H1 (cell line): Measurements from ENCODE around the gene INO80. TPM values are rescaled to one million over a fixed set of nuclear protein-coding genes. Genes with fewer than 3 reads are reported as not detected.

Experiments used
- CTCF ChIA-PET: fragments of 300-600 bp; sonication (Branson Sonifier 250); formaldehyde crosslinking; loops from one replicate; lab custom pipeline; 2021; ENCODE audit not compliant: partially characterized antibody; lab: Charles Lee
- POLR2A ChIA-PET: fragments of 300-600 bp; sonication (Branson Sonifier 250); formaldehyde crosslinking; loops from one replicate; lab custom pipeline; 2021; ENCODE audit warnings: inconsistent platforms; ENCODE audit not compliant: partially characterized antibody; lab: Charles Lee
- DNase-seq, 2 experiments: peaks; one replicate each; pipeline versions ENCODE4 v3.0.0 to v3.0.0-alpha.2; 2010 to 2022; ENCODE audit warnings: low spot score in 2 of 2, low read depth in 1 of 2, mixed read lengths in 1 of 2
- FAIRE-seq: peaks from 2 replicates; lab custom pipeline; 2011; peaks lifted over from hg19 to GRCh38; lab: Jason Lieb, UNC
- H2AFZ ChIP-seq: 2 replicates; pipeline ENCODE4 v1.8.1; 2012; ENCODE audit warnings: low read length, inconsistent platforms
- H2AK5ac ChIP-seq: 2 replicates; pipeline ENCODE4 v1.6.1; 2013; ENCODE audit warnings: low read depth, low read length
- H2BK120ac ChIP-seq: replicated peaks from 2 replicates; pipeline ENCODE3; 2013; ENCODE audit warnings: low read depth, low read length, inconsistent platforms
- H2BK12ac ChIP-seq: 2 replicates; pipeline ENCODE4 v1.6.1; 2013; ENCODE audit warnings: low read depth, low read length
- H2BK15ac ChIP-seq: 2 replicates; pipeline ENCODE4 v1.6.1; 2013; ENCODE audit warnings: low read length
- H2BK20ac ChIP-seq: 2 replicates; pipeline ENCODE4 v1.6.1; 2013; ENCODE audit warnings: low read length
- H2BK5ac ChIP-seq: 2 replicates; pipeline ENCODE4 v1.6.1; 2013; ENCODE audit warnings: low read depth, low read length
- H3K14ac ChIP-seq: 2 replicates; pipeline ENCODE4 v1.6.1; 2013; ENCODE audit warnings: inconsistent platforms; ENCODE audit not compliant: insufficient read length
- H3K18ac ChIP-seq: 2 replicates; pipeline ENCODE4 v1.6.1; 2013; ENCODE audit warnings: low read length; ENCODE audit errors: extremely low read depth
- H3K23ac ChIP-seq: 2 replicates; pipeline ENCODE4 v1.6.1; 2013; ENCODE audit warnings: inconsistent platforms; ENCODE audit not compliant: insufficient read length
- H3K23me2 ChIP-seq: 2 replicates; pipeline ENCODE4 v1.6.1; 2013; ENCODE audit warnings: low read depth, low read length
- H3K27ac ChIP-seq: 2 replicates; pipeline ENCODE4 v1.6.1; 2011; ENCODE audit warnings: low read depth, low read length, inconsistent platforms
- H3K27me3 ChIP-seq, 4 experiments: replicated peaks in 1 of 4; 1 replicate in 1 of 4; 2 replicates in 3 of 4; pipeline versions ENCODE4 v1.6.1 to v1.8.1; 2011 to 2013; ENCODE audit warnings: low read length in 3 of 4, mild to moderate bottlenecking in 3 of 4, inconsistent platforms in 2 of 4, mixed read lengths in 2 of 4, moderate library complexity in 1 of 4; ENCODE audit not compliant: control insufficient read depth in 3 of 4, insufficient read depth in 3 of 4; ENCODE audit errors: extremely low read depth in 1 of 4
- H3K36me3 ChIP-seq, 4 experiments: 2 replicates each; pipeline versions ENCODE4 v1.6.1 to v1.8.1; 2011 to 2013; ENCODE audit warnings: mild to moderate bottlenecking in 4 of 4, low read length in 3 of 4, moderate library complexity in 2 of 4, control low read depth in 1 of 4, inconsistent platforms in 1 of 4; ENCODE audit not compliant: insufficient read depth in 4 of 4, control insufficient read depth in 2 of 4
- H3K4ac ChIP-seq: replicated peaks from 2 replicates; pipeline ENCODE3; 2013; ENCODE audit warnings: low read length, low read depth, mixed read lengths, inconsistent platforms; ENCODE audit not compliant: insufficient read length
- H3K4me1 ChIP-seq, 4 experiments: replicated peaks in 1 of 4; 1 replicate in 1 of 4; 2 replicates in 3 of 4; pipeline versions ENCODE4 v1.6.1 to v1.8.1; 2011 to 2013; ENCODE audit warnings: low read length in 3 of 4, inconsistent platforms in 2 of 4, mixed read lengths in 1 of 4; ENCODE audit not compliant: insufficient read depth in 4 of 4, control insufficient read depth in 3 of 4
- H3K4me2 ChIP-seq, 2 experiments: 2 replicates each; pipeline versions ENCODE4 v1.6.1 to v1.8.1; 2011 to 2013; ENCODE audit warnings: low read depth in 2 of 2, low read length in 2 of 2, control low read depth in 1 of 2, inconsistent platforms in 1 of 2, mild to moderate bottlenecking in 1 of 2; ENCODE audit not compliant: insufficient read depth in 1 of 2
- H3K4me3 ChIP-seq, 4 experiments: fragments of 200-600, 300-600 bp in 1 of 4; sonication (generic), shearing (Covaris generic), sonication (Bioruptor Twin) in 1 of 4; 2 replicates each; pipeline versions ENCODE4 v1.5.1 to v1.8.1; 2011 to 2016; ENCODE audit warnings: low read length in 4 of 4, low read depth in 3 of 4, control low read depth in 2 of 4, inconsistent platforms in 2 of 4, mild to moderate bottlenecking in 2 of 4, mixed read lengths in 1 of 4, moderate library complexity in 1 of 4; ENCODE audit not compliant: insufficient read depth in 2 of 4; ENCODE audit errors: extremely low read depth in 1 of 4
- H3K56ac ChIP-seq: replicated peaks from 2 replicates; pipeline ENCODE3; 2013; ENCODE audit warnings: low read depth, mild to moderate bottlenecking, mixed read lengths, low read length, inconsistent platforms; ENCODE audit not compliant: insufficient read length
- H3K79me1 ChIP-seq: 2 replicates; pipeline ENCODE4 v1.6.1; 2013; ENCODE audit warnings: low read depth, low read length, control low read depth
- H3K79me2 ChIP-seq, 2 experiments: 2 replicates each; pipeline versions ENCODE4 v1.6.1 to v1.8.1; 2012 to 2013; ENCODE audit warnings: low read length in 2 of 2, mild to moderate bottlenecking in 2 of 2, inconsistent platforms in 1 of 2; ENCODE audit not compliant: insufficient read depth in 2 of 2, control insufficient read depth in 1 of 2
- H3K9ac ChIP-seq, 4 experiments: replicated peaks in 1 of 4; 1 replicate in 1 of 4; 2 replicates in 3 of 4; pipeline versions ENCODE4 v1.6.1 to v1.8.1; 2011 to 2013; ENCODE audit warnings: low read depth in 3 of 4, low read length in 3 of 4, control low read depth in 2 of 4, mild to moderate bottlenecking in 2 of 4, moderate library complexity in 2 of 4, inconsistent platforms in 1 of 4; ENCODE audit errors: extremely low read depth in 1 of 4
- H3K9me3 ChIP-seq, 2 experiments: 2 replicates each; pipeline versions ENCODE4 v1.6.1 to v1.8.1; 2012 to 2013; ENCODE audit warnings: mild to moderate bottlenecking in 2 of 2, moderate library complexity in 2 of 2, control low read depth in 1 of 2, inconsistent platforms in 1 of 2, low read depth in 1 of 2, low read length in 1 of 2, mixed read lengths in 1 of 2; ENCODE audit not compliant: insufficient read depth in 2 of 2
- H4K20me1 ChIP-seq, 2 experiments: replicated peaks in 1 of 2; 2 replicates each; pipeline versions ENCODE3 to v1.8.1; 2011 to 2013; ENCODE audit warnings: inconsistent platforms in 2 of 2, low read length in 2 of 2, mild to moderate bottlenecking in 1 of 2; ENCODE audit not compliant: insufficient read depth in 2 of 2, control insufficient read depth in 1 of 2
- H4K5ac ChIP-seq: 2 replicates; pipeline ENCODE4 v1.6.1; 2013; ENCODE audit warnings: low read length, low read depth, mixed read lengths, inconsistent platforms; ENCODE audit not compliant: insufficient read length
- H4K8ac ChIP-seq: 2 replicates; pipeline ENCODE4 v1.8.0; 2013; ENCODE audit warnings: mild to moderate bottlenecking, moderate library complexity, low read length, inconsistent platforms; ENCODE audit not compliant: insufficient read depth; ENCODE audit errors: extremely low read depth
- H4K91ac ChIP-seq: replicated peaks from 2 replicates; pipeline ENCODE3; 2013; ENCODE audit warnings: low read length, mixed read lengths, inconsistent platforms; ENCODE audit not compliant: insufficient read length
- CBX5 ChIP-seq: fragments of 300-800, 300-1000 bp; sonication (generic); IDR thresholded peaks from 2 replicates; pipeline ENCODE4 v1.7.1; 2016; ENCODE audit warnings: antibody characterized with exemption, low read length, low read depth
- CREB1 ChIP-seq: IDR thresholded peaks from 2 replicates; pipeline ENCODE4 v1.6.1; 2012; ENCODE audit warnings: inconsistent platforms
- CTBP2 ChIP-seq: IDR thresholded peaks from 2 replicates; pipeline ENCODE4 v1.7.0; 2011; ENCODE audit warnings: borderline replicate concordance, mild to moderate bottlenecking, moderate library complexity, mixed read lengths, low read length; ENCODE audit not compliant: insufficient read depth, insufficient read length
- EZH2 ChIP-seq: fragments of 200-600 bp; sonication (generic); IDR thresholded peaks from 2 replicates; pipeline ENCODE4 v1.7.1; 2012; ENCODE audit warnings: low read depth, mild to moderate bottlenecking, moderate library complexity, low read length, inconsistent platforms; ENCODE audit not compliant: severe bottlenecking
- JUN ChIP-seq: IDR thresholded peaks from 2 replicates; pipeline ENCODE4 v1.6.1; 2011; ENCODE audit warnings: low read depth, mild to moderate bottlenecking, improper control_type of control experiment, low read length
- KDM1A ChIP-seq: fragments of 200-600, 300-600 bp; sonication (generic); IDR thresholded peaks from 2 replicates; pipeline ENCODE4 v1.7.1; 2016; ENCODE audit warnings: mild to moderate bottlenecking, low read length, borderline replicate concordance
- RBBP5 ChIP-seq: IDR thresholded peaks from 2 replicates; pipeline ENCODE4 v1.7.1; 2012; ENCODE audit warnings: low read depth, mild to moderate bottlenecking, inconsistent platforms, low read length, moderate library complexity, borderline replicate concordance
- RNF2 ChIP-seq: fragments of 200-900, 300-1000 bp; sonication (generic); IDR thresholded peaks from 2 replicates; pipeline ENCODE4 v1.7.1; 2016; ENCODE audit warnings: borderline replicate concordance, low read depth, mild to moderate bottlenecking, antibody characterized with exemption, low read length; ENCODE audit not compliant: poor library complexity, severe bottlenecking; ENCODE audit errors: missing control alignments
- RXRA ChIP-seq: IDR thresholded peaks from 2 replicates; pipeline ENCODE4 v1.6.1; 2011; ENCODE audit warnings: low read depth, mild to moderate bottlenecking, low read length, moderate library complexity; ENCODE audit not compliant: insufficient read depth
- SAP30 ChIP-seq: fragments of 300-600 bp; sonication (generic); IDR thresholded peaks from 2 replicates; pipeline ENCODE4 v1.7.1; 2012; ENCODE audit warnings: low read length, moderate library complexity, mild to moderate bottlenecking, inconsistent platforms; ENCODE audit not compliant: insufficient read depth, insufficient replicate concordance
- SIRT6 ChIP-seq: IDR thresholded peaks from one replicate; pipeline ENCODE4 v1.7.1; 2012; ENCODE audit warnings: low read length, inconsistent platforms
- SP2 ChIP-seq: IDR thresholded peaks from 2 replicates; pipeline ENCODE4 v1.6.1; 2012; ENCODE audit warnings: mild to moderate bottlenecking, low read length, inconsistent platforms
- SUZ12 ChIP-seq: fragments of 200-600 bp; sonication (generic); IDR thresholded peaks from 2 replicates; pipeline ENCODE4 v1.6.1; 2012; ENCODE audit warnings: mild to moderate bottlenecking, inconsistent platforms, low read length, moderate library complexity, mixed read lengths
- TAF1 ChIP-seq: IDR thresholded peaks from 2 replicates; pipeline ENCODE4 v1.6.1; 2011; ENCODE audit warnings: mild to moderate bottlenecking, low read depth, low read length
- TEAD4 ChIP-seq: IDR thresholded peaks from 2 replicates; pipeline ENCODE4 v1.6.1; 2012; ENCODE audit warnings: low read depth, low read length, inconsistent platforms, mixed read lengths
- WGBS, 2 experiments: shearing (Covaris generic) in 1 of 2; methylation state at CpG; one replicate each; pipeline versions ENCODE4 v1.1.6 to v1.1.7; 2013 to 2015; ENCODE audit warnings: low lambda C conversion rate in 2 of 2, mixed read lengths in 2 of 2, inconsistent platforms in 1 of 2, low coverage in 1 of 2, missing lambda C conversion rate in 1 of 2; ENCODE audit not compliant: insufficient replicate concordance in 2 of 2, insufficient coverage in 1 of 2, insufficient read length in 1 of 2; ENCODE audit errors: extremely low coverage in 1 of 2, missing lambda C conversion rate in 1 of 2; 5-methylcytosine and 5-hydroxymethylcytosine counted together
- polyA plus RNA-seq, 7 experiments: library from polyadenylated mRNA; depleted of rRNA in 3 of 7; stranded (reverse) in 5 of 7; unstranded in 2 of 7; fragments of >200 nt in 5 of 7; fragments of 200-250 nt in 2 of 7; gene quantifications; 1 replicate in 5 of 7; 2 replicates in 1 of 7; 4 replicates in 1 of 7; pipeline versions ENCODE4 v1.2.1 to v1.2.3, GENCODE V29; 2011 to 2013; ENCODE audit warnings: missing spikeins in 2 of 7, mixed read lengths in 2 of 7
- total RNA-seq: library from RNA; stranded (reverse); fragmentation: NEBNext Ultra II Directional; extraction: Animal tissue kit (Norgen Biotek cat#: 25700); gene quantifications from 2 replicates; pipeline ENCODE4 v1.2.1, GENCODE V29; 2021

INO80 gene
- total and polyA plus RNA-seq, 2 of the 8 experiments (the other 6 are each of a cell fraction or from before 2014, with no cell fraction given): 4.3 to 24.5 TPM

- POLR2A ChIA-PET: no interaction called here
- CTCF ChIA-PET: interaction anchor here (1.3 kb wide), 1 partner anchor 13 kb away, joined by 3 read pairs; no protein-coding TSS in a partner anchor
Measured at GRCh38 chr15:40995656-40996055, 120.4 kb downstream of the INO80 start.

More at GRCh38 chr15:40995656-40996055, 120.4 kb downstream of the INO80 start:
- Histone ChIP-seq H4K5ac (no peak overlapping the region), H2BK15ac (no peak overlapping the region), H3K23me2 (no peaks in the 10 kb centered on the region), H3K79me1 (no peaks in the 10 kb centered on the region), H3K23ac (no peak overlapping the region), H4K20me1 (peaks cover 0 to 2% of the 10 kb centered on the region in 2 experiments), H3K79me2 (no peaks in the 10 kb centered on the region), H2BK20ac (no peak overlapping the region), H4K8ac (no peak overlapping the region), H2BK5ac (no peak overlapping the region), H3K9ac (no peak overlapping the region), H4K91ac (no peak overlapping the region), H3K4ac (no peak overlapping the region), H3K4me1 (no peaks in the 10 kb centered on the region), H3K27me3 (no peaks in the 10 kb centered on the region), H3K36me3 (peaks cover 2 to 36% (median 10%) of the 10 kb centered on the region in 4 experiments; a peak in 5 of 8 replicates), H3K27ac (no peak overlapping the region), H3K4me2 (no peak overlapping the region), H3K14ac (no peak overlapping the region), H2BK12ac (no peak overlapping the region), H3K56ac (no peak overlapping the region), H3K9me3 (no peaks in the 10 kb centered on the region), H2BK120ac (no peak overlapping the region), H3K4me3 (no peak overlapping the region), H3K18ac (no peak overlapping the region), H2AFZ (no peak overlapping the region), H2AK5ac (no peak overlapping the region)
- FAIRE-seq (no peak), DNase-seq (no peak)
- no peak for TF ChIP-seq TAF1
- no peak for TF ChIP-seq KDM1A
- no peak for TF ChIP-seq EZH2
- TF ChIP-seq RNF2: no peak
- TF ChIP-seq CBX5: no peak
- TF ChIP-seq JUN: no peak
- TF ChIP-seq RXRA: no peak
- no peak for TF ChIP-seq SP2
- TF ChIP-seq RBBP5: no peak
- TF ChIP-seq SAP30: no peak
- no peak for TF ChIP-seq TEAD4
- TF ChIP-seq SUZ12: no peak
- no peak for TF ChIP-seq SIRT6
- no peak for TF ChIP-seq CTBP2
- TF ChIP-seq CREB1: no peak
- 97% methylated on average over 3 of the region's 3 CpGs; no CpG with 5 or more reads in 1 of the 2 experiments for WGBS, 2 experiments
